Colon (tissue), 2 donors: ENCODE data around the gene UQCRFS1.
"Not testable (repeated sequence)": the region's sequence is repeated elsewhere in the genome, so short reads cannot be mapped to it uniquely, and the experiment has no call there.

Experiments
- FAIRE-seq: peaks from 2 replicates; lab custom pipeline; 2012; peaks lifted over from hg19 to GRCh38; lab: Jason Lieb, UNC
- donor health status: control.
- donor health status: control.

Gene UQCRFS1

DNA sequence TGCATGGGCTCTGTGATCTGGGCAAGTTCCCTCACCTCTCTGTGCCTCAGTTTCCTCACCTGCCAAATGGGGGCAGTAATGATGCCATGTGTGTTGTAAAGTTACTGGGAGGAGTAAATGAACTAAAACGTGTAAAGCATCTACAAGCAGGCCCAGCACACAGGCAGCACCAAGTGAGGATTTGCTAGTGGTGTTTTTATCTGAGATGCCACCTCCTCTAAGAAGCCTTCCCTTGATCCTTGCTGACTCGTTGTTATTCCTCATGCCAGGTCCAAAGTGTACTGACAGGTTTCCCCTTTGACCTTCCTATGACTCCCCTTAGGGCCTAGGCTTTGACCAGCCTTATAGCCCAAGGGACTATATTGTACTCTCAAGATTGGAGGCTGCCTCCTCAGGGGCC lies 1.5 kb upstream of the UQCRFS1 start:
- FAIRE-seq: no peak

DNA sequence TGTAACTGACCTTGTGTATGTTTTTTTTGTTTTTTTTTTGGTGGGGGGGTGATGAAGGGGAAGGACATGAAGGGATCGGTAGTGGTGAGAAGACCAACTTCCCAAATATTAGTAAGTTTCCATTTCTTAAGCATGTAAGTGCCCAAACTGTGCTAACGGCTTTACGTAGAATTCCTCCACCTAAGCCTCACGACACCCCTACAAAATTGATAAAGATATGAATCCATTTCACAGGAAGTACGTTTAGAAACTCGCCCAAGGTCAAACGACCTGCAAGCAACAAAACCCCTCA lies 649 bp downstream of the UQCRFS1 start:
- FAIRE-seq: no peak

DNA sequence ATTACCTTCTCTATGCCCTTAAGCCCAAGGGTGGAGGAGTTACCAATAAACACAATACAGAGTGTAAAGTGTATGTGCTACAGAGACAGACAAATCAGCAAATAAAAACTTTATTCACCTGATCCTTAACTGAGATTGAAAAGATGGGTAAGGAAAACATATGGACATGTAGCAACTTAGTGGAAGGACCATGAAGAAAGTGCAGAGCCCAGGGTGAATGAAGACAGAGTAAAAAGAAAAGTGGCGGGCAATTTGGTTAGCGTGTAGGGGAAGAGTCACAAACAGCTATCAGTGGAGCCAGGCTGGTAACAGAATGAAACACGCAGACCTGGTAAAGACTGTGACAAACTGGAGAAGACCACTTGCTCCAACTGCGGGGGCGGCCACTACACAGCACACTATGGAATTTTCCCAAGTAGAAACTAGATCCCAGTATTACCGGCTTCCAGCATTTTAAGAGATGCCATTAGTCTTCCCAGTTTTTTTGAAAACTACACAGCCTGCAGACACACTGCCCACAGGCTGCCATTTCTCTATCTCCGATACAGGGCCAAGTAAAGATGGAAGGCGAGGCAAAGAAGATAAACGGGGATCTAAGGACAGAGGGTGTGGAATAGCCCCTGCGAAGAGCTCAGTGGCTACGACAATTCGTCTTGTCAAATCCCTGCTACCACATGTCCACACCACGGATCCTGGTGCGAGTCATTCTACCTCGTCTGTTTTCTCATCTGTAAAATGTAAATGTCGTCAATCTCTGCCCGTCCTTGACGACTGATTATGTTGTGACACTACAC lies 1.2 kb downstream of the UQCRFS1 start:
- no peak for FAIRE-seq

DNA sequence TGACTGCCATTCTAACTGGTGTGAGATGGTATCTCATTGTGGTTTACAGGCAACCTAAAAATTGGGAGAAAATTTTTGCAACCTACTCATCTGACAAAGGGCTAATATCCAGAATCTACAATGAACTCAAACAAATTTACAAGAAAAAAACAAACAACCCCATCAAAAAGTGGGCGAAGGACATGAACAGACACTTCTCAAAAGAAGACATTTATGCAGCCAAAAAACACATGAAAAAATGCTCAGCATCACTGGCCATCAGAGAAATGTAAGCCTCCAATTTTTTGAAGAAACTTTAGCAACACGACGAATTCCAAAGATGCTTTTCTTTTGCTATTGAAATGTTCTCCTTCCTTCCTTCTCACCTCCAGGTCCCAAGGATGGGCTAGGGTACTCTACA lies 1.9 kb downstream of the UQCRFS1 start:
- not testable (repeated sequence) for FAIRE-seq

DNA sequence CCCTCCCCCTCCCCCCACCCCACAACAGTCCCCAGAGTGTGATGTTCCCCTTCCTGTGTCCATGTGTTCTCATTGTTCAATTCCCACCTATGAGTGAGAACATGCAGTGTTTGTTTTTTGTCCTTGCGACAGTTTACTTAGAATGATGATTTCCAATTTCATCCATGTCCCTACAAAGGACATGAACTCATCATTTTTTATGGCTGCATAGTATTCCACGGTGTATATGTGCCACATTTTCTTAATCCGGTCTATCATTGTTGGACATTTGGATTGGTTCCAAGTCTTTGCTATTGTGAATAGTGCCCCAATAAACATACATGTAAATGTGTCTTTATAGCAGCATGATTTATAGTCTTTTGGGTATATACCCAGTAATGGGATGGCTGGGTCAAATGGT lies 2.4 kb downstream of the UQCRFS1 start:
- FAIRE-seq: not testable (repeated sequence)

DNA sequence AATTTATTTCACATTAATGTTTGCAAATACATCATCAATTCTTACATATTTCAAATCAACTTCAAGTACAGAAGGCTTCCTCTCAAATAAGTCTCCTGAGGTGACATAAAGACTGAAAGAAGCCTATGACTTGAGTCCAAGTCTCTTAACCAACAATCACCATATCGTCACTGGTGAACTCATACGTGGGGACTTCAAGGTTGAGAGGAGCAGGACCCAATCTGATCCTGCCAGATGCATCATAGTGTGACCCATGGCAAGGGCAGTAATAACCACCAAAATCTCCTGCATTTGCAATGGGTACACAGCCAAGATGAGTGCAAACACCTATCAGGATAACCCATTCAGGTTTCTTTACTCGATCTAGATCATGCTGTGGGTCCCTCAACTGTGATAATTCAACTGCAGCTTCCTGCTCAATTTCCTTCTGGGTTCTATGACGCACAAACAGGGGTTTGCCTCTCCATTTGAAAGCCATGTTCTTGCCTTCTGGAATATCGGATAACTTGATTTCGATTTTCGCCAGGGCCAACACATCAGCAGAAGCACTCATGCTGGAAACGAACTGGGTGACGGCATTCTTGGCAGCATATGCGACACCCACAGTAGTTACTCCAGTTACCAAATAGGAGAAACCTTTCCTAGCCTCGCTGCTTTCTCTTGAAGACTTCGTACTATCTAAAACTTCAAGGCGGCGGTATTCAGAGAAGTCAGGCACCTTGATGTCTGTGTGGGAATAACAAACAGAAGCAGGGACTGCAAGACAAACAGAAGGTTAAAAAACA lies 5.4 kb downstream of the UQCRFS1 start:
- not testable (repeated sequence) for FAIRE-seq

DNA sequence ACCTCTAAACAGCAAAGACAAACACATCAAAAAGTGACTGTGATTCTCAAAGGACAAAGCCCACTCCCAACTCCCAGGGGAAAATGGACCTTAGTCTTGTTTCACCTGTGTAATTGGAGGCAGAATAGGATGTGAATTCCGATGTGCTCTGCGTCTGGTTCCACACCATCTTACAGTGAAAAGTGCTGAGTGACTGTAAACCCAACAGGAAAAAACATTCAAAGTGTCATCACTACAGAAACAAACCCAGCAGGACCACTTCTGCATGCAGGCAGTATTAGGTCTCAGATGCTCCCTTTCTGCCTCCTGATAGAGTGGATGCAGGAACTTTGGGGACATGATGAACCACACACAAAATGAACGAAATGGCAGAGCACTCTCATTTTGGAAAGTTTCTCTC lies 6.5 kb downstream of the UQCRFS1 start:
- no peak for FAIRE-seq

DNA sequence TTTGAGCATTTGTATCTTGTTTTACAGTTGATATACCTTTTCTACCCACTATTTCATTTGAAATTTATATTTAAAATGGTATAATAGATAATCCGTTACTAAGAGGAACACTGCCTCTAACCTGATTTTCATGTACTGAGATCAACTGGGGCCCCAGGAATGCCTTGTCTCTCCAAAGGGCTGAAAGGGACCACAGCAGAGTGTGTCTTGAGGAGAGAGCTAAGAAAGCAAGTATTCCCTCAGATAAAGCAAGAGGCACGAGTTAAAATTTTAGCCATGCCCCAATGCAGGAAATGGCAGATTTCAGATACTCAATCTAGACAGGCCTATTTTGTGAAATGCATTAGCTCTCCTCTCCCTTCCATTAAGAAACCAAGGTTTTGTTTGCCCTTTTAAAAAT lies 10.7 kb downstream of the UQCRFS1 start:
- FAIRE-seq: no peak

DNA sequence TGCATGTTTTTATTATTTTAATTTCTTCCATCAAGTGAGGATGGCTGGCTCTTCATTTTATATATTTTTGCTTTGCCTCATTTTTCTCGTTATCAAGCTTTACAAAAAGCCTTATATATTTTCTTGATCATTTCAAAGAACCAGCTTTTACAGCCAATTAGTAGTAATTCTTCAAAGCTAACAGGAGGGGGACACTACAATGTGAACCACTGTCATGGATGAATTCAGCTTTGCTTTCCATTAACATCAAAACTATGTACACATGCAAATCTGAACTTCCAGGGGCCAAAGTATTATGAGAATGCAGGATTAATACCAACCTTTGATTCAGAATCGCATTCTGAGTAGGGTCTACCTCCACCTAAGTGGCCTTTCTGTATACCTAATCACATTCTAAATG lies 11.1 kb downstream of the UQCRFS1 start:
- FAIRE-seq: no peak

DNA sequence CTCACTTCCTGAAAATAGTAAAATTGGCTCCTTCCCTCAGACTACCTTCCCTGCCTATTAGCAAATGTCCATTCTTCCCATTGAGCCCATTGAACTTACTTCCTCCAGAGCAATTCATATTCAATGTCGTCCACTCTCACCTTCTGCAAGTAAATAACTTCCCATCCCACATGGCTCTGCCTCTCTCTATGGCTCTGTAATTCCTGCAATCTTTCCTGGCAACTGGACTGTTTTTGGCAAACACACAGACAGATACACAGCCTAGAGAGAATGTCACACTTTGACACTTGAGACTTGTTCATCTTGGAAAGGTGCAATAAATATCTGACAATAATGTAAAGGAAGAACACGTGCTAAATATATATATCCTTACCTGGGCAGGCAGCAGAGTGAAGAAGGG lies 18.3 kb downstream of the UQCRFS1 start:
- no peak for FAIRE-seq

DNA sequence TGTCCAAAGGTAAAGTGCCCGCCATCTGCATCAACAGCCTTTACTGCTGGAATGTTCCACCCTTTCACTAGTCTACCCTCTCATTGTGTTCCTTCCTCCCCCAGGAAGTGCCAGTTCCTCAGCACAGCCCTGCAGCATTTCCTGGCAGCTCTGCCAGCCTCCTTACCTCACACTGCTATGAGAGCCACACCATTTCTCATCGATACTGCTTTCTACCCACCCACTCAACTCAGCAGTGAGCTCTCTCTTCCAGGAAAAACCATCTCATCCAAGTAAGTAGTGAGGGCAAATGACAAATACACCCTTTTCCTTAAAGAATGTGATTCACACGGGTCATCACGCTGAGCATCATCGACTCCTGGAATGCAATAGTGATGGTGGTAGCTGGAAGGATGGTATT lies 19.8 kb downstream of the UQCRFS1 start:
- no peak for FAIRE-seq

DNA sequence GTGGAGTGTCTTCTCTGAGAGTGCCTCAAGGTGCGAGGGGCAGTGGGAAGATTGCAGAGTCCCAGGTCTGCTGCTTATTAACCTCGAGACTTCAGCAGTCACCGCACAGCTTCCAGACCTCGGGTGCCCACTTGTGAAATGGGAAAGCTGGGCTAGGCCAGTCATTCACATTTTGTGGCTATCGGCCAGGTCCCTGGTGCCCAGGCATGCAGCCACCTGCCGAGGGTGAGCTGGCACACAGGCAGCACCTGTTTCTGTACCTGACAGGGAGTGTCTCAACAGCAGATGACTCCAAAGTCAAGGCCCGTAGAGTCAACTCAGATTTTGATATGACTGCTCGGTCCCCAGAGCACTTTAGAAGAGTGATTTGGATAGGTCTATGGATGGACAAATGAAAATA lies 21.9 kb downstream of the UQCRFS1 start:
- FAIRE-seq: no peak

DNA sequence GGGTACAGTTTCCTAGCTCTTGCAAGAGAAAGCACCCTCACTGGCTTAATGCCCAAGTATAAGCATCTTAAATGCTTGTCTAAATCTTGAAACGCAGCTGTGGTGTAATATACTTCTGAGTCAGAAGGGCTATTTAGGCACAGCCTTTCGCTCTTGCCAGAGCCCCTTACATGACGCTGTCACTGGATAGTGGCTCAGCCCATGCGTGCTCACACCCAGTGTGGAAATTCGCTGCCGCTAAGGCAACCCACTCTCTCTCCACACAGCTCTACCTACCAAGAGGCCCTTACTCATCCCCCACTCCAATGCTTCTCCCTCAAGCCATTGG lies 24.0 kb downstream of the UQCRFS1 start:
- no peak for FAIRE-seq

DNA sequence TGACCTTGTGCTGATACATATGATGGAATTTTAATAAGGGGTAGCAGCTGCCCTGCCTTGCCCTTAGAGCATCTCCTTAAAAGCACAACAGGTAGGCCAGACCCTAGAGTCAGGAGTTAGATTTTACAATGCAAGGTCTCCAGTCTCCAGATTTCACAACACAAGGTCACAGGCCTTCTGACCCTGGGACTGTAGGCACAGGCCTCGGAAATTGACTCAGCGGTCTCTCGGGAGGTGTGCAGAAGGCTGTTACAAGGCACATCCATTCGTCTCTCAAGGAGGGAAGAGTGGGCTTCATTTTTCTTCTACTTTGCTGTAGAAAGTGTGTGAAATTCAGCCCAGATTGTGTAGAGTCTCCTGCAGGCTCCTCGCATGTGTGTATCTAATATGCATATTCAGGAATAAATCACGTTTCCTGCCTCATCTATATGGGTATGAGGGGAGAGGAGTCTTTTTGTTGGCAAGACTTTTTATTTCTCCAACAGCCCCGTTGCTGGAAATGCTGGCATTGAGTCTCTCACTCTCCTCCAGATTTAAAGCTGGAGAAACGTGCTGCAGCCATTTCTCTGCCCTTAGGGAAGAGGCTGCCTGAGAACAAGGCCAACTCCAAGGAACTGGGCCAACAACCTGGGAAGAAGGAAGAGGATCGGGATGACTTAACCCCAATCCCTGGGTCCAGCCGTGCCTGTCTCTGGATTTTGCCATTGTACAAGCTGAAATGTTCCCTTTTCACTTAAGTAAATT lies 24.5 kb downstream of the UQCRFS1 start:
- no peak for FAIRE-seq

DNA sequence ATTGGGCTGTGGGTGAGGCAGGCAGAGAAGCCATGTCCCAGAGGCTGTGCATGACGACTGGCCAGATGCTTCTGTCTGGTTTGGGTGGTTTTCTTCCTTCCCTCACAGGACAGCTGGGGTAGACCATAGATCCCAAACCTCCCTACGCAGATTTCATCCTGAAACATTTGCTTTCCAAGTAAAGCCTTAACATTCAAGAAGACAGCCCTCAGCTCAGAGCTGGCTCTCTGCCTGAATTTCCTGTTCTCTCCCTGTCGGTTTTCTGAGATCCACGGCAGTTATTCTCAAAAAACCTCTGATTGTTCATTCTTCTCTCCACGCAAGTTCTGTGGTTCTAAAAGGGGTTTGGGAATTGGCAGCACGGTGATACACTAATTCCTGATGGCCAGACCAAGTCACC lies 25.3 kb downstream of the UQCRFS1 start:
- no peak for FAIRE-seq

DNA sequence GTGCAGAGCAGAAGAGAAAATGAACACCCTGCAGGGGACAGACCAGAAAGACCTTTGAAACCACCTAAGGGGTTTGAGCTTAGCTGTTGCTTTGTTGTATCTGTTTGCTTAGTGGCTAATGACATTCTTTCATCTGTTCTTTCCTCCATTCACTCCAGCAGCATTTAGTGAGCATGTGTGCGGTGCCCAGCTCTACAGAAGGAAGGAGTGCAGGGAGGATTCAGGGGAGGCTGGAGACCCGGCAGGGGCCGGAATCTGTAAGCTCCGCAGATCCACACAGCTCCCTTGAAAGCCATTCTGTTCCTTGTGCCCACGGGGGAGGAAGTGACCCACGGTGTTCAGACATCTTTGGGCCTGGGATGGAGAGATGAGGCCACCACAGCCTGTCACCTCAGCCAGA lies 27.5 kb downstream of the UQCRFS1 start:
- no peak for FAIRE-seq

DNA sequence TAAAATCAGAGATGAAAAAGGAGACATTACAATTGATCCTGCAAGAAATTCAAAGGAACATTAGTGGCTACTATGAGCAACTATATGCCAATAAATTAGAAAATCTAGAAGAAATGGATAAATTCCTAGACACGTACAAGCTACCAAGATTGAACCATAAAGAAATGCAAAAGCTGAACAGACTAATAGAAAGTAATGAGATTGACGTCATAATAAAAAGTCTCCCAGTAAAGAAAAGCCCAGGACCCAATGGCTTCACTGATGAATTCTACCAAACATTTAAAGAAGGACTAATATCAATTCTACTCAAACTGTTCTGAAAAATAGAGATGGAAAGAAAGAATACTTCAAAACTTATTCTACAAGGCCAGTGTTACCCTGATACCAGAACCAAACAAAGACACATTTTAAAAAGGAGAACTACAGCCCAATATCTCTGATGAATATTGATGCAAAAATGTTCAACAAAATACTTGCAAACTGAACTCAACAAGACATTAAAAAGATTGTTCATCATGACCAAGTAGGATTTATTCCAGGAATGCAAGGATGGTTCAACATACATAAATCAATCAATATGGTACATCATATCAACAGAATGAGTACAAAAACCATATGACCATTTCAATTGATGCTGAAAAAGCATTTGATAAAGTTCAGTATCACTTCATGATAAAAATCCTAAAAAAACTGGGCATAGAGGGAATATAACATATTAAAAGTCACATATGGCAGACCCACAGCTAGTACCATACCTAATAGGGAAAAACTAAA lies 35.8 kb downstream of the UQCRFS1 start:
- no peak for FAIRE-seq

DNA sequence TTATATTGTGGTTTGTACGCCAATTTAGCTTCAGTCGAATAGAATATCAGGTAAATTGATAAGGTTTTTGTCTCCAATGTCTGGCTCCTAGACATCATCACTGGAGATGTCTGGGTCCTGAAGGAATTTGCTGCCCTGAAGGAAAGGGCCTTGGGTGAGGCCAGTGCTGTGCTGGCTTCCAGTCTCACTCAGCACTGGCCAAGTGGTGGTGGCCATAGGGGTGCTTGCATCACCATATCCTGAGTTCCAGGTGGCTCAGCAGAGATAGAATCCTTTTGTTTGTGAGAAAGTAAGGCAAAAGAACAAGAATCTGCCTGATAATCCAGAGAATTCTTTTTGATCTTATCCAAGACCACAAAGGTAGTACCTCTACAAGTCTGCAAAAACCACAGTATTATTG lies 39.1 kb downstream of the UQCRFS1 start:
- no peak for FAIRE-seq

DNA sequence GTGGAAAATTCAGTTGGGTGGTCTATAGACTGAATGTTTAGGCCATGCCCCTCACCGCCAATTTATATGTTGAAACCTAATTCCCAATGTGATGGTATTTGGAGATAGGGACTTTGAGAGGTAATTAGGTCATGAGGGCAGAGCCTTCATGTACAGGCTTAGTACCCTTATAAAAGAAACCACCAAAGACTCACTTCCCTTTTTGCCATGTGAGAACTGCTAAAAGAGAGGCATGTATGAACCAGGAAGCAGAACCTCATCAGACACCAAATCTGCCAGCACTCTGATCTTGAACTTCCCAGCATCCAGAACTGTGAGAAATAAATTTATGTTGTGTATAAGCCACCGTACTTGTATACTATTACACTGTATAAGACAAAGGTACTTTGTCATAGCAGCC lies 40.6 kb downstream of the UQCRFS1 start:
- no peak for FAIRE-seq

DNA sequence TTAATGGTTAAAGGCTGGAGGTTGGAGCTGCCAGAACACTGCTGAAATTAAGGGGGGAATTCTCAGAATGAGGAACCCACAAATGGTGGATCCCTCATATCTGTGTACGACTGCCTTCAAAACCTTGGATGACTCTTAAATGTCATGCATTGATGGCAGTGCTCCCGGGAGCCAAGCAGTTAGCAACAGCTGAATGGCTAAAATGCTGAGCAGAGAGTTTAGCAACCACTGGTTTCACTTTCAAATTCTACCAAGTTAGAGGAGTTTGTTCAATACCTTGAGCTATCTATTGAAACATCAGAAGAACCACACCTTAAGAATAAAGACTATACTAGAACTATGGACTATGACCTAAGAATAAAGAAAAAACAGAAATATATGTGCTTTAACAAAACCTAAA lies 41.4 kb downstream of the UQCRFS1 start:
- FAIRE-seq: no peak

DNA sequence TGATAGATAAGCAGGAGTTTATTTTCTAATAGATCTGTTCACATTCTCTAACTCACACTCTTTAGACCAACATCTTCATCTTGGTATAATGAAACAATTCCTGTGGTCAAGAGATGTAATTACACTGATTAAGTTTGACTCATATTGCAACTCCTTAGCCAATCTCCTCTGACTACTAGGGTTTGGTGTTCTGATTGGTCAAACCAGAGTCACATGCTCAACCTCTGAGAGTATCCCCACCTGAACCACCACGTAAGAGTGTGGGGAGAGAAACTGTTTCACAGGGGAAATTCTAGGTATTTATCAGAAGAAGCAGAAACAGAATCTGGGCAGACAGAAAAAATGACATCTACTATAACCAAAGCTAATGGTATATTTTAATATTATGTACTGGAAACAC lies 42.4 kb downstream of the UQCRFS1 start:
- FAIRE-seq: no peak

DNA sequence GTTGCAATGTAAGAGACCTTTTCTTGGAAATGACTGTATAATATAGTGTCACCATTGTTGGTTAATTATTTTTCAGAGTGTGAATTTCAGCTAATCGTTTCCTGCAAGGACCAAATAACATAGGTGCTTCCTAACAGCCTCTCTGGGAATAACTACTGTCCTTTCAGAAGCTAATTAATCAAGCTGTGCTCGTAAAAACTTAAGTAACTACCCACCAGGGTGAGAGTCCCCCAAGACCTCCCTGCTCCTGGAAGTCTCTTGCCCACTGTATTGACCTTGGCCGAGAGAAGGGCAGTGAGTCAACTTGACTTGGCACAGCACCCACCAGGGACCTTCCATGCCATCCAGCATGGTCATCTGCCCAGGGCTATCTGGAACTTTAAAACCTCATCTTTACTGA lies 50.3 kb downstream of the UQCRFS1 start:
- FAIRE-seq: no peak

DNA sequence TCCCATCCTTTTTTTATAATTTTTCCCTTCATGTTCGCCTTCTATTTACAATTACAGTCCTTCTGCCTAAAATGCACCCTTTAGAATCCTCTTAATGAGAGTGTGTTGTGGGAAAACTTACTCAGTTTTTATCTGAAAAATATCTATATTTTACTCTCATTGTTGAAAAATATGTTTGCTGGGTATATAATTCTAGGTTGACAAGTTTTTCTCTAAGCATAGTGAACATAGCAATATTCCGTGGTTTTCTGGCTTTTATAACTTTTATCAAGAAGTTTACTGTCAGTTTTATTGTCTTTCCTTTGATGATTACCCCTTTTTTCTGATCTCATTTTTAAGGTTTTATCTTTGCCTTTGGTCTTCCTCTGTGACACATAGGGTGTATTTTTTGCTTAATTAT lies 57.3 kb downstream of the UQCRFS1 start:
- no peak for FAIRE-seq
